PC-3 (cell line): Measurements from ENCODE around the gene CRNKL1.

ENCODE experiments used
- CTCF ChIP-seq: fragments of 300-600 bp; sonication (generic); conservative IDR thresholded peaks from 2 replicates; pipeline ENCODE4 v1.5.1; 2017; ENCODE audit warnings: antibody characterized with exemption, low read depth, mild to moderate bottlenecking, low read length
- EZH2 ChIP-seq: fragments of 300-600 bp; sonication (generic); IDR thresholded peaks from one replicate; pipeline ENCODE4 v1.6.1; 2017; ENCODE audit warnings: antibody characterized with exemption, mild to moderate bottlenecking, low read length; ENCODE audit not compliant: unreplicated experiment

GRCh38 chr20:19995220-19995863 is 56.9 kb downstream of the CRNKL1 start:
- peak; percentile 97 for TF ChIP-seq CTCF
- no peak for TF ChIP-seq EZH2
